ENCODE measurements around the gene SNRPB2. TPM values are rescaled to one million over a fixed set of nuclear protein-coding genes. Genes with fewer than 3 reads are reported as not detected.

The SNRPB2 gene
- polyA plus RNA-seq, 1 donor (not counting 4 experiments of a cell fraction or from before 2014, with no cell fraction given): 75.8 TPM

GRCh38 chr20:16692009-16692408 lies 37.8 kb upstream of the SNRPB2 start:
- no peak for FAIRE-seq
- H3K27ac ChIP-seq (ENCODE audit: control insufficient read depth, insufficient read depth, low read length): no peak overlapping the region
- H2AFZ ChIP-seq (ENCODE audit: control insufficient read depth, low read length): no peak overlapping the region
- no peak overlapping the region for H3K4me2 ChIP-seq (ENCODE audit: control insufficient read depth, extremely low read depth, insufficient read depth, low read depth, low read length)
- dilution Hi-C loops (cut with MboI; ENCODE audit: extremely low pct_ligation_motif_present, low sequenced_read_pairs): no loop called here
- H3K4me1 ChIP-seq (ENCODE audit: control insufficient read depth, extremely low read depth, insufficient read depth, low read length): no peaks in the 10 kb centered on the region
- H3K79me2 ChIP-seq (ENCODE audit: control insufficient read depth, insufficient read depth, low read length): no peaks in the 10 kb centered on the region
- H4K20me1 ChIP-seq (ENCODE audit: control insufficient read depth, extremely low read depth, insufficient read depth, low read length): no peaks in the 10 kb centered on the region
- no peaks in the 10 kb centered on the region for H3K9me3 ChIP-seq (ENCODE audit: control insufficient read depth, low read depth, low read length)
- no peak overlapping the region for H3K4me3 ChIP-seq (ENCODE audit: control insufficient read depth in 2 of 3, extremely low read depth in 1 of 3, insufficient read depth in 2 of 3, low read depth in 1 of 3, low read length in 3 of 3)
- TF ChIP-seq CTCF (optimal IDR thresholded peaks at IDR 0.05 in 1 of 3, IDR thresholded peaks at IDR 0.05 in 1 of 3, conservative IDR thresholded peaks at IDR 0.05 in 1 of 3; ENCODE audit: extremely low read depth in 1 of 3, insufficient read depth in 2 of 3, low read length in 3 of 3) (no peak), EZH2 (IDR thresholded peaks at IDR 0.05; ENCODE audit: low read length) (no peak)
- H3K27me3 ChIP-seq (ENCODE audit: control insufficient read depth, extremely low read depth, insufficient read depth, low read length): no peaks in the 10 kb centered on the region
- DNase-seq (ENCODE audit: low read depth, low spot score): no peak
- no peak overlapping the region for H3K9ac ChIP-seq (ENCODE audit: control insufficient read depth, extremely low read depth, insufficient read depth, low read length)
- H3K9me1 ChIP-seq (ENCODE audit: control insufficient read depth, extremely low read depth, insufficient read depth, low read length): no peaks in the 10 kb centered on the region
- H3K36me3 ChIP-seq (ENCODE audit: control insufficient read depth in 2 of 2, extremely low read depth in 1 of 2, insufficient read depth in 2 of 2, low read length in 2 of 2): no peaks in the 10 kb centered on the region

DNA sequence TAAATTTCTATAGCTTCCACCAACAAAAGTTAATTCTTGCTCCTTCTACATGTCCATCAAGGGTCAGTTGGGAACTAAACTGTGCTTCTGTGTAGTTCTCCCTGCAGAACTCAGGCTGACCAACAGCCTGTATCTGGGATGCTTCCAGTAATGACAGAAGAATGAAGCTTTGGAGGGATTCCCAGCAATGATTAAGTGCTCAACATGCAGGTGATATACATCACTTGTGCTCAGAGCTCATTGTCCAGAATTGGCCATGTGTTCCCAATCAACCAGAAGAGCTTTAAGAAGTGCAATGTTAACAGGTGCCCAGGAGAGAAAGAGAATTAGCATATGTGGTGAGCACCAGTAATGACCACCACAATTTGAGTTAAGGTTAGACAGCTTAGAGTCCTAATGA lies 37.4 kb upstream of the SNRPB2 start:
- DNase-seq (ENCODE audit: low read depth, low spot score) (no peak), FAIRE-seq (no peak)
- Histone ChIP-seq H3K27me3 (ENCODE audit: control insufficient read depth, extremely low read depth, insufficient read depth, low read length) (no peaks in the 10 kb centered on the region), H3K4me3 (ENCODE audit: control insufficient read depth in 2 of 3, extremely low read depth in 1 of 3, insufficient read depth in 2 of 3, low read depth in 1 of 3, low read length in 3 of 3) (no peak overlapping the region), H3K79me2 (ENCODE audit: control insufficient read depth, insufficient read depth, low read length) (no peaks in the 10 kb centered on the region), H3K9me1 (ENCODE audit: control insufficient read depth, extremely low read depth, insufficient read depth, low read length) (no peaks in the 10 kb centered on the region), H3K4me1 (ENCODE audit: control insufficient read depth, extremely low read depth, insufficient read depth, low read length) (no peaks in the 10 kb centered on the region), H3K9me3 (ENCODE audit: control insufficient read depth, low read depth, low read length) (no peaks in the 10 kb centered on the region), H3K27ac (ENCODE audit: control insufficient read depth, insufficient read depth, low read length) (no peak overlapping the region), H3K4me2 (ENCODE audit: control insufficient read depth, extremely low read depth, insufficient read depth, low read depth, low read length) (no peak overlapping the region), H3K9ac (ENCODE audit: control insufficient read depth, extremely low read depth, insufficient read depth, low read length) (no peak overlapping the region), H4K20me1 (ENCODE audit: control insufficient read depth, extremely low read depth, insufficient read depth, low read length) (no peaks in the 10 kb centered on the region), H2AFZ (ENCODE audit: control insufficient read depth, low read length) (no peak overlapping the region), H3K36me3 (ENCODE audit: control insufficient read depth in 2 of 2, extremely low read depth in 1 of 2, insufficient read depth in 2 of 2, low read length in 2 of 2) (no peaks in the 10 kb centered on the region)
- TF ChIP-seq EZH2 (IDR thresholded peaks at IDR 0.05; ENCODE audit: low read length): no peak
- TF ChIP-seq CTCF (optimal IDR thresholded peaks at IDR 0.05 in 1 of 3, IDR thresholded peaks at IDR 0.05 in 1 of 3, conservative IDR thresholded peaks at IDR 0.05 in 1 of 3; ENCODE audit: extremely low read depth in 1 of 3, insufficient read depth in 2 of 3, low read length in 3 of 3): no peak
- dilution Hi-C loops (cut with MboI; ENCODE audit: extremely low pct_ligation_motif_present, low sequenced_read_pairs): no loop called here

Measured in keratinocyte (primary cell).